Astrocyte (in vitro differentiated cells and primary cell): Measurements from ENCODE around the gene PTPRK.

Experiments
- CTCF ChIP-seq: IDR thresholded peaks from 2 replicates; pipeline ENCODE4 v1.5.1; 2011; ENCODE audit warnings: low read depth, mild to moderate bottlenecking, inconsistent platforms, low read length, moderate library complexity; ENCODE audit not compliant: insufficient read depth
- EZH2 ChIP-seq: IDR thresholded peaks from 2 replicates; pipeline ENCODE4 v1.6.1; 2012; ENCODE audit warnings: mild to moderate bottlenecking, low read length, inconsistent platforms; ENCODE audit not compliant: insufficient read depth

GRCh38 chr6:128000363-128000762, 520.0 kb downstream of the PTPRK start:
- TF ChIP-seq CTCF, result no peak
- no peak for TF ChIP-seq EZH2
